ENCODE data around the gene INIP.

INIP gene

DNA sequence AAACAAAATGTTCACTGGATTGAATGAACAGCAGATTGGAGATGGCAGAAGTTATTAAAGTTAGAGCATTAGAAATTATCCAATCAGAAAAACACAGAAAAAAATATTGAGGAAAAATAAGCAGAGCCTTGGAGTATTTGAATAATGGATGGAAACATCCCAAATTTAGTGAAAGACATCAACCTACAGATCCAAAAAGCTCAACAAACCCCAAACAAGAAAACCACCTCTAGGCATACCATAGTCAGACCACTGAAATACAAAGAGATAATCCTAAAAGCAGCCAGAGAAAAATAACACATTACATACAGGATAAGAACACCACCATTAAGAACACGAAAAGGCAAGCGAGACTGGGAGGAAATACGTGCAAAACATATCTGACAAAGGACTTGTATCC lies 5.2 kb downstream of the INIP start:
- Histone ChIP-seq H3K27ac (ENCODE audit: insufficient read depth, low read depth, low read length, poor library complexity, severe bottlenecking) (no peak overlapping the region), H3K36me3 (ENCODE audit: control insufficient read depth, insufficient read depth, low read length) (no peaks in the 10 kb centered on the region), H3K9me3 (ENCODE audit: control insufficient read depth, low read length) (no peaks in the 10 kb centered on the region), H3K4me1 (ENCODE audit: control insufficient read depth, insufficient read depth, low read length) (no peaks in the 10 kb centered on the region), H3K4me3 (ENCODE audit: insufficient read depth, low read depth, low read length) (no peak overlapping the region), H3K27me3 (ENCODE audit: control insufficient read depth, insufficient read depth, low read length, poor library complexity, severe bottlenecking) (no peaks in the 10 kb centered on the region)
- WGBS, 2 experiments, result 96 to 97% methylated on average over 3 of the region's 3 CpGs

DNA sequence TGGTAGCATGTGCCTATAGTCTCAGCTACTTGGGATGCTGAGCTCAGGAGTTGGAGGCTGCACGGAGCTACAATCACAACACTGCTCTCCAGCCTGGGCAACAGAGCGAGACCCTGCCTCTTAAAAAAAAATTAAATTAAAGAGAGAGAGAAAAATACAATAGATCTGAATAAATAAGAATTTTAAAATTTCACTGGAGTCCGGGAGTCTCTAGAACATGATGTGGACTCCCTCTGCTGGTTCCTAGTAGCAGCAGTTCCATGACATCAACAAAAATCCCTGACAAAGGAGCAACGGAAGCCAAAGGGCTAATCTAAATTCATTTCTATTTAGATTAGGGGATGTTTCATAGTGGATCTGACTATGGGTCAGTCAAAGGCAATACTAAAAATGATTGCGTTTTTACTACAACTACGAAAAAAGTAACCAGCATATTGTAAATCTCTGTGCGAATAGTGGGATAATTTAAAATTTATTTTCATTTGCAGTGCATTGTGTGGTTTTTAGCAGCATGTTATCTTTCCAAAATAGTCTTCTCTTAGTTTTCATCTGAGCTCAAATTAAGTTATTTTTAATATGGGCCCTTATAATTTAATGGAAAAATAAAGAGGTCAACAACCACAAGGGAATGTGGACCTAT lies 6.7 kb downstream of the INIP start:
- 79 to 95% methylated on average over 6 of the region's 7 CpGs for WGBS, 2 experiments

DNA sequence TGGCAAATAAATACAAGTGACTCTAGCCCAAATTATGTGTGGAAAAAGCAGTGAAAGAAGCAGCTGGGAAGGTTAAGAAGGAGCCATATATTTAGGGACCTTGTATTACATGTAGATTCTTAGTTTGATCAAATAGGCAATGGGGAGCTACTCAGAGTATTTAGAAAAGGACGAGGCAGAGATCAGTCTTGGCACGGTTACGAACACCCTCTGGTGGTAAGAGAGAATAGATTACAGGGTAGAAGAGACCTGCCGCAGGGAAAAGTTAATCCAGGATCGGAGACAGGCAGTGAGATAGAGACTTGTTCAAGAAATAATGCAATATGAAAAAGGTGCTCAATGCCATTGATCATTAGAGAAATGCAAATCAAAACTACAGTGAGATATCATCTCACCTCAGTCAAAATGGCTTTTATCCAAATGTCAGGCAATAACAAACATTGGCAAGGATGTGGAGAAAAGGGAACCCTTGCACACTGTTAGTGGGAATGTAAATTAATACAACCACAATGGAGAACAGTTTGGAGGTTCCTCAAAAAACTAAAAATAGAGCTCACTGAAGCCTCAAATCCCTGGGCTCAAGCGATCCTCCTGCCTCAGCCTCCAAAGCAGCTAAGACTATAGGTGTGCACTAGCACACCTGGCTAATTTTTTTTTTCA lies 12.0 kb downstream of the INIP start:
- Histone ChIP-seq H3K4me3 (ENCODE audit: insufficient read depth, low read depth, low read length) (no peak overlapping the region), H3K27ac (ENCODE audit: insufficient read depth, low read depth, low read length, poor library complexity, severe bottlenecking) (no peak overlapping the region), H3K9me3 (ENCODE audit: control insufficient read depth, low read length) (no peaks in the 10 kb centered on the region), H3K36me3 (ENCODE audit: control insufficient read depth, insufficient read depth, low read length) (peaks cover 5% of the 10 kb centered on the region), H3K4me1 (ENCODE audit: control insufficient read depth, insufficient read depth, low read length) (no peaks in the 10 kb centered on the region), H3K27me3 (ENCODE audit: control insufficient read depth, insufficient read depth, low read length, poor library complexity, severe bottlenecking) (no peaks in the 10 kb centered on the region)
- WGBS, 2 experiments, result 57 to 61% methylated on average over 6 of the region's 6 CpGs

More for the DNA sequence above, 6.7 kb downstream of the INIP start:
- H3K4me1 ChIP-seq (ENCODE audit: control insufficient read depth, insufficient read depth, low read length), result no peaks in the 10 kb centered on the region
- H3K4me3 ChIP-seq (ENCODE audit: insufficient read depth, low read depth, low read length), result no peak overlapping the region
- H3K36me3 ChIP-seq (ENCODE audit: control insufficient read depth, insufficient read depth, low read length), result no peaks in the 10 kb centered on the region
- H3K27me3 ChIP-seq (ENCODE audit: control insufficient read depth, insufficient read depth, low read length, poor library complexity, severe bottlenecking), result no peaks in the 10 kb centered on the region
- no peak overlapping the region for H3K27ac ChIP-seq (ENCODE audit: insufficient read depth, low read depth, low read length, poor library complexity, severe bottlenecking)
- no peaks in the 10 kb centered on the region for H3K9me3 ChIP-seq (ENCODE audit: control insufficient read depth, low read length)

DNA sequence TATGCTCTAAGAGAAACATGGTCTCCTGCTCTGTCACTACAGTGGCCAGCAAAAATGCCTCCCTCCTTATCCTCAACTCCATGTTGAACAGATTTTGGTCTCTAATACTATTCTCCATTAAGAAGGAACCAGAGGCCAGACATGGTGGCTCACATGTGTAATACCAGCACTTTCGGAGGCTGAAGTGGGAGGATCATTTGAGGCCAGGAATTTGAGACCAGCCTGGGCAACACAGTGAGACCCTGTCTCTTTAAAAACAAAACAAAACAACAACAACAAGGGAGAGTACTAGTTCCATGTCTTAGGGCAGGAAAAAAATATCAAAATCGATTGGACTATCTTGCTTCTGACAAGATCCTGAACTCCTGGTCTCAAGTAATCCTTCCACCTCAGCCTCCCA lies 14.6 kb downstream of the INIP start:
- Histone ChIP-seq H3K36me3 (ENCODE audit: control insufficient read depth, insufficient read depth, low read length) (peaks cover 5% of the 10 kb centered on the region), H3K4me3 (ENCODE audit: insufficient read depth, low read depth, low read length) (no peak overlapping the region), H3K4me1 (ENCODE audit: control insufficient read depth, insufficient read depth, low read length) (no peaks in the 10 kb centered on the region), H3K27me3 (ENCODE audit: control insufficient read depth, insufficient read depth, low read length, poor library complexity, severe bottlenecking) (no peaks in the 10 kb centered on the region), H3K27ac (ENCODE audit: insufficient read depth, low read depth, low read length, poor library complexity, severe bottlenecking) (no peak overlapping the region), H3K9me3 (ENCODE audit: control insufficient read depth, low read length) (no peaks in the 10 kb centered on the region)
- 94 to 98% methylated on average over 2 of the region's 2 CpGs for WGBS, 2 experiments

DNA sequence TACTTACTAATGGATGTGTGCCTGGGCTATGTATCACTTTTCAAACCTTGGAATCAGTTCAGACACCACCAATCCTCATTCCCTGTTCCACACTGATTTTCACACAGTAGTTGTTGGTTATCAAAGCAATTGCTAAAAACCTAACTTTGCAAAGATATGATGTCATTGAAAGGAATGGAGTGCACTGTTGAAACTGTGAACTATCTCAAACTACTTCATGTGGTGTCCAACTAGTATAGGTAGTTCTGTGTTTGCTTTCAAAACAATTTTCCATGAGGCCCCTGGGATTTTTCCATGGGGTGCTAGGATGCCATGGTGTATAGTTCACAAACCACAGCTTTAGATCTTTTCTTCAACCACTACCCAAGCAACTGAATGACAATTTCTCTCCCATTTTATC lies 17.8 kb downstream of the INIP start:
- no peak overlapping the region for H3K27ac ChIP-seq (ENCODE audit: insufficient read depth, low read depth, low read length, poor library complexity, severe bottlenecking)
- H3K4me1 ChIP-seq (ENCODE audit: control insufficient read depth, insufficient read depth, low read length), result no peaks in the 10 kb centered on the region
- H3K27me3 ChIP-seq (ENCODE audit: control insufficient read depth, insufficient read depth, low read length, poor library complexity, severe bottlenecking), result no peaks in the 10 kb centered on the region
- H3K36me3 ChIP-seq (ENCODE audit: control insufficient read depth, insufficient read depth, low read length), result peaks cover 5% of the 10 kb centered on the region
- no peaks in the 10 kb centered on the region for H3K9me3 ChIP-seq (ENCODE audit: control insufficient read depth, low read length)
- H3K4me3 ChIP-seq (ENCODE audit: insufficient read depth, low read depth, low read length), result no peak overlapping the region

DNA sequence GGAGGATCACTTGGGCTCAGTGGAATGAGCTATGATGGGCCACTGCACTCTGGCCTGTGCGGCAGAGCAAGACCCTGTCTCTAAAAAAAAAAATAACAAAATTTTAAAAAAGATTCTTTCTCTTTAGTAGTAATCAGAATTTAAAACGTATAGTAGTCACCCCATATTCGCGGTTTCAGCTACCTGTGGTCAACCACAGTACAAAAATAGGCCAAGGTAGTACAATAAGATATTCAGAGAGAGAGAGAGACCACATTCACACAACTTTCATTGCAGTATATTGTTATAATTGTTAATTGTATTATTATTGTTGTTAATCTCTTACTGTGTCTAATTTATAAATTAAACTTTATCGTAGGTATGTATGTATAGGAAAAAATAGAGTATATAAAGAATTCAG lies 18.7 kb downstream of the INIP start:
- Histone ChIP-seq H3K4me1 (ENCODE audit: control insufficient read depth, insufficient read depth, low read length) (no peaks in the 10 kb centered on the region), H3K4me3 (ENCODE audit: insufficient read depth, low read depth, low read length) (no peak overlapping the region), H3K36me3 (ENCODE audit: control insufficient read depth, insufficient read depth, low read length) (peaks cover 3% of the 10 kb centered on the region), H3K9me3 (ENCODE audit: control insufficient read depth, low read length) (no peaks in the 10 kb centered on the region), H3K27me3 (ENCODE audit: control insufficient read depth, insufficient read depth, low read length, poor library complexity, severe bottlenecking) (no peaks in the 10 kb centered on the region), H3K27ac (ENCODE audit: insufficient read depth, low read depth, low read length, poor library complexity, severe bottlenecking) (no peak overlapping the region)
- 98 to 100% methylated on average over 1 to 5 of the region's 5 CpGs for WGBS, 2 experiments

DNA sequence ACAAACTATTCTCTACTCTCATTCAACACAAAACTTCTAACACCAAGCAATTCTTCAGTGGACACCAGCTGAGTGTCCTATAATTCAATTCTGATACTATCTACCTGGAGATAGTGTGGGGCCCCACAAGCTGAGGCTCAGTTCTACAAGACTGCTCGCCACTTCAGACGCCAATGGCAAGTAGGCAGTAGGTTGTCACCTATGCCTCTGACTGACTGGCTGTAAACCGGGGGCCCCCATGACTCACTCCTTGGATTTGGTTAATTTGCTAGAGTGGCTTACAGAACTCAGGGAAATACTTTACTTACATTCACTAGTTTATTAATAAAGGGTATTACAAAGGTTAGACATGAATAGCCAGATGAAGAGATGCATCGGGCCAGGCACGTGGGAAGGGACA lies 21.5 kb downstream of the INIP start:
- Histone ChIP-seq H3K4me3 (ENCODE audit: insufficient read depth, low read depth, low read length) (no peak overlapping the region), H3K27me3 (ENCODE audit: control insufficient read depth, insufficient read depth, low read length, poor library complexity, severe bottlenecking) (no peaks in the 10 kb centered on the region), H3K9me3 (ENCODE audit: control insufficient read depth, low read length) (no peaks in the 10 kb centered on the region), H3K36me3 (ENCODE audit: control insufficient read depth, insufficient read depth, low read length) (no peaks in the 10 kb centered on the region), H3K27ac (ENCODE audit: insufficient read depth, low read depth, low read length, poor library complexity, severe bottlenecking) (no peak overlapping the region), H3K4me1 (ENCODE audit: control insufficient read depth, insufficient read depth, low read length) (no peaks in the 10 kb centered on the region)
- 92 to 97% methylated on average over 5 of the region's 5 CpGs for WGBS, 2 experiments

DNA sequence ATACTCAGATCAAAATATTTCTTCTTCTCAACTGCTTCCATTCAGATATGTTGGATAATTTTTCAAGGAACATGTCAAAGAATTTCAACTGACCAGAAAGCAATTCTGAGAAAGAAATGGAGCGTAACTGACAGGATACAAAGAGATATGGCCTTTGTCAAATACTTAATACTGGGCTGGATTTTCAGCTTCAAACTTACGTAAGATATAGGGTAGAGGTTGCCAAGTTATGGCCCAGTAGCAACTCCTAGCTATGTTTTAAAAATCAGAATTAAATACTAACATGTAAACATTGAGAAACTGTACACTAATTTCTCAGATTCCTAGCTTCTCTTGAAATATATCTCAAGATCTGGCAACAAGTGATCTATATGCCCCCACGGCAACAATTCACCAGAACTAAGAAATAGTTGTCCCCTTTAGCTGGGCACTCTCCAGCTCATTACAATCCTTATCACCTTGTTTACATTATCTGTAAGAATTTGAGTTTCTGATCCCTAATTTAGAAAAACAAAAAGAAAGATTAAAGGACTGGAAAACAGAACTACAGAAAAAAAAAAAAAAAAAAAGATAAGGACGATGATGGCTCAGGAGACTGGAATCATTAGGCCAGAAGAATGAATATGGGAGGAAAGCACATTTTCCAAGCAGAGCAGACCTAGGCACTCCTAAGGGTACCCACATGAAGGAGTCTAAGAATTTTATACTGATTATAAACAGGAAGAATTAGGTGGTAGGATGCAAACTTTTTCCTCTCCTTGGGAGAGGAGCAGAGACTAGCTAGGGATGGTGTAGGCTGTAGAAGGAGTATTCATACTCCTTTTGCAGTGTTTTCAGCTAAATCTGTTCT lies 23.0 kb downstream of the INIP start:
- no peak overlapping the region for H3K27ac ChIP-seq (ENCODE audit: insufficient read depth, low read depth, low read length, poor library complexity, severe bottlenecking)
- H3K4me3 ChIP-seq (ENCODE audit: insufficient read depth, low read depth, low read length), result no peak overlapping the region
- H3K4me1 ChIP-seq (ENCODE audit: control insufficient read depth, insufficient read depth, low read length), result no peaks in the 10 kb centered on the region
- peaks cover 7% of the 10 kb centered on the region for H3K36me3 ChIP-seq (ENCODE audit: control insufficient read depth, insufficient read depth, low read length)
- no peaks in the 10 kb centered on the region for H3K9me3 ChIP-seq (ENCODE audit: control insufficient read depth, low read length)
- H3K27me3 ChIP-seq (ENCODE audit: control insufficient read depth, insufficient read depth, low read length, poor library complexity, severe bottlenecking), result no peaks in the 10 kb centered on the region
- 97 to 98% methylated on average over 3 to 4 of the region's 4 CpGs for WGBS, 2 experiments

DNA sequence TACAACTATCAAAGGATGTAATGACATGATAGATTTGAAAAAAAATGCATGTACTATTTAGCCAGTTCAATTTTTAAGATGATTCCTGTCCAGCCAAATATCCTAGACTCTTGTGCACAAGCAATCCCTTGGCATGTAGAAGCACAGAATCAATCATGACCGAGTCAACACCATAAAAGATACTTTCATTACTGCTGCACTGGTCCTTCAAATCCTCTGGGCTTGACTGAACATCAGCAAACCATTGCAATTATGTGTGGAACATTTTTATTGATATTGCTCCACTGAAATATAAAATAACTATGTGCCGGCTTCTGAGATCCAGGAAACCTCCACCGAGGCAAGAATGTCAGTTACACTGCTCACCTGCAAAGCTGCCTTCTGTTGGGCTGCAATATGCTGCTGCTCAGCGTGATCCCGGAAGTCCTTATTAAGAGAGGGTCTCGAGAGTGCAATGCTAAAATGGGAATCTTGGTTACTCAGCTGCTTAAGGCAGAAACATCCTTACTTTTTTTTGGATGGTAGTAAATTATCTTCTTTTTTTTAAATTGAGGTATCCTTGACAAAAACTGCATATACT lies 28.7 kb downstream of the INIP start:
- Histone ChIP-seq H3K4me3 (ENCODE audit: insufficient read depth, low read depth, low read length) (no peak overlapping the region), H3K9me3 (ENCODE audit: control insufficient read depth, low read length) (no peaks in the 10 kb centered on the region), H3K36me3 (ENCODE audit: control insufficient read depth, insufficient read depth, low read length) (peaks cover 11% of the 10 kb centered on the region), H3K27ac (ENCODE audit: insufficient read depth, low read depth, low read length, poor library complexity, severe bottlenecking) (no peak overlapping the region), H3K4me1 (ENCODE audit: control insufficient read depth, insufficient read depth, low read length) (no peaks in the 10 kb centered on the region), H3K27me3 (ENCODE audit: control insufficient read depth, insufficient read depth, low read length, poor library complexity, severe bottlenecking) (no peaks in the 10 kb centered on the region)
- 92 to 93% methylated on average over 6 of the region's 6 CpGs for WGBS, 2 experiments

Measured in ectodermal cell (in vitro differentiated cells).